Measurements from ENCODE around the gene TSPAN4.
A peak's percentile ranks its signal among the peaks of the same experiment; 100 is the strongest.

The TSPAN4 gene

GRCh38 chr11:834371-835316 lies 8.0 kb upstream of the TSPAN4 start:
- no peak for DNase-seq (ENCODE audit: low read depth, low spot score)

- DNase-seq (ENCODE audit: low read depth, low spot score), result no peak
Observed at GRCh38 chr11:836274-836673, 6.4 kb upstream of the TSPAN4 start.

GRCh38 chr11:836700-837099 lies 6.0 kb upstream of the TSPAN4 start:
- no peak for DNase-seq (ENCODE audit: low read depth, low spot score)

- no peak for DNase-seq (ENCODE audit: low read depth, low spot score)
Observed at GRCh38 chr11:837189-837989, 5.3 kb upstream of the TSPAN4 start.

- no peak for DNase-seq (ENCODE audit: low read depth, low spot score)
Observed at GRCh38 chr11:837990-838307, 4.7 kb upstream of the TSPAN4 start.

- DNase-seq (ENCODE audit: low read depth, low spot score), result no peak
Observed at GRCh38 chr11:838441-839279, 4.0 kb upstream of the TSPAN4 start.

- DNase-seq (ENCODE audit: low read depth, low spot score), result no peak
Observed at GRCh38 chr11:839280-839623, 3.4 kb upstream of the TSPAN4 start.

- DNase-seq (ENCODE audit: low read depth, low spot score), result no peak
Observed at GRCh38 chr11:839875-840617, 2.6 kb upstream of the TSPAN4 start.

- no peak for DNase-seq (ENCODE audit: low read depth, low spot score)
Observed at GRCh38 chr11:841981-842369, 677 bp upstream of the TSPAN4 start.

GRCh38 chr11:843086-843734 lies 558 bp downstream of the TSPAN4 start:
- DNase-seq (ENCODE audit: low read depth, low spot score), result no peak

- DNase-seq (ENCODE audit: low read depth, low spot score), result peak; percentile 77
Observed at GRCh38 chr11:843818-844692, 1.4 kb downstream of the TSPAN4 start.

- peak; percentile 82 for DNase-seq (ENCODE audit: low read depth, low spot score)
Observed at GRCh38 chr11:844693-845644, 2.3 kb downstream of the TSPAN4 start.

- DNase-seq (ENCODE audit: low read depth, low spot score), result no peak
Observed at GRCh38 chr11:845872-846495, 3.3 kb downstream of the TSPAN4 start.

GRCh38 chr11:846496-847098 lies 3.9 kb downstream of the TSPAN4 start:
- no peak for DNase-seq (ENCODE audit: low read depth, low spot score)

GRCh38 chr11:847876-848275 lies 5.2 kb downstream of the TSPAN4 start:
- DNase-seq (ENCODE audit: low read depth, low spot score), result no peak

- no peak for DNase-seq (ENCODE audit: low read depth, low spot score)
Observed at GRCh38 chr11:848380-848931, 5.8 kb downstream of the TSPAN4 start.

GRCh38 chr11:849104-849824 lies 6.6 kb downstream of the TSPAN4 start:
- no peak for DNase-seq (ENCODE audit: low read depth, low spot score)
